Lung (tissue), 4 donors: Measurements from ENCODE around the gene ZNF600. TPM values are rescaled to one million over a fixed set of nuclear protein-coding genes. Genes with fewer than 3 reads are reported as not detected.

Experiments used
- polyA plus RNA-seq, 2 donors: library from polyadenylated mRNA; stranded (reverse); fragments of 200-250 nt; gene quantifications; one replicate each; pipeline ENCODE4 v1.2.1, GENCODE V29; 2013
- total RNA-seq, 2 donors: library from RNA; depleted of rRNA in 1 of 2; stranded (reverse); fragments of >200 nt in 1 of 2; gene quantifications; one replicate each; pipeline ENCODE4 v1.2.1, GENCODE V29; 2014 to 2021
- donor health status: Bipolar disorder and iron deficiency.
- donor health status: healthy.
- donor health status: DM: yes; HTN: yes; CAD: no.

The ZNF600 gene
- total and polyA plus RNA-seq, 4 donors = 3.5 to 14.8 (median 10.8) TPM

Other genes with a start within 250 kb of the ZNF600 start
- gene ZNF701, start 216.5 kb downstream of the ZNF600 start, total RNA-seq = 10 to 100 TPM; 14.8 to 28.9 TPM
- gene ZNF701, start 216.5 kb downstream of the ZNF600 start, polyA plus RNA-seq = 1 to 10 TPM; 5.8 to 9.4 TPM
- gene ZNF83, start 148.4 kb downstream of the ZNF600 start, total RNA-seq = 100 to 1,000 TPM in 1 of 2 donors, 10 to 100 TPM in 1; 28.5 to 118 TPM
- gene ZNF83, start 148.4 kb downstream of the ZNF600 start, polyA plus RNA-seq = 10 to 100 TPM; 14.8 to 64.0 TPM
- 10 to 100 TPM; 18.5 to 28.0 TPM for gene ZNF611, start 51.7 kb downstream of the ZNF600 start, total RNA-seq
- 1 to 10 TPM; 4.3 to 7.8 TPM for gene ZNF611, start 51.7 kb downstream of the ZNF600 start, polyA plus RNA-seq
- 10 to 100 TPM; 17.8 to 22.1 TPM for gene ZNF28, start 34.8 kb upstream of the ZNF600 start, total RNA-seq
- gene ZNF28, start 34.8 kb upstream of the ZNF600 start, polyA plus RNA-seq = 1 to 10 TPM; 3.0 to 6.2 TPM
- gene ZNF468, start 70.8 kb upstream of the ZNF600 start, total RNA-seq = 10 to 100 TPM; 13.2 to 36.3 TPM
- 10 to 100 TPM in 1 of 2 donors, 1 to 10 TPM in 1; 8.5 to 11.1 TPM for gene ZNF468, start 70.8 kb upstream of the ZNF600 start, polyA plus RNA-seq
- 10 to 100 TPM; 16.2 to 34.6 TPM for gene ZNF320, start 110.8 kb upstream of the ZNF600 start, total RNA-seq
- 1 to 10 TPM; 5.0 to 8.3 TPM for gene ZNF320, start 110.8 kb upstream of the ZNF600 start, polyA plus RNA-seq
- gene ZNF888, start 136.6 kb upstream of the ZNF600 start, total RNA-seq = 10 to 100 TPM in 1 of 2 donors, 1 to 10 TPM in 1; 6.9 to 18.9 TPM
- 1 to 10 TPM; 2.2 to 4.5 TPM for gene ZNF888, start 136.6 kb upstream of the ZNF600 start, polyA plus RNA-seq
- gene ZNF816, start 176.1 kb upstream of the ZNF600 start, total RNA-seq = 10 to 100 TPM; 10.2 to 20.9 TPM
- gene ZNF816, start 176.1 kb upstream of the ZNF600 start, polyA plus RNA-seq = 1 to 10 TPM; 2.9 to 3.7 TPM
- not detected for gene ERVV-1, start 227.1 kb upstream of the ZNF600 start, total RNA-seq
- not detected for gene ERVV-1, start 227.1 kb upstream of the ZNF600 start, polyA plus RNA-seq